Natural killer cell (primary cell): ENCODE data around the gene CRYGS. TPM values are rescaled to one million over a fixed set of nuclear protein-coding genes. Genes with fewer than 3 reads are reported as not detected.
"Not testable (repeated sequence)": the region's sequence is repeated elsewhere in the genome, so short reads cannot be mapped to it uniquely, and the experiment has no call there.

Source experiments
- ATAC-seq, 3 donors: fragments of 150-1000 bp in 2 of 3; fragments of 200-7000 bp in 1 of 3; cut with Tn5 transposase; 1 replicate in 1 of 3; 2 replicates in 2 of 3; pipeline ENCODE4 v1.10.0; 2021; ENCODE audit warnings: mild to moderate bottlenecking in 2 of 3, moderate library complexity in 2 of 3
- DNase-seq, 2 donors: peaks; one replicate each; pipeline versions ENCODE4 v3.0.0 to v3.0.0-alpha.2; 2013 to 2021; ENCODE audit warnings: mixed read lengths in 1 of 2
- H3K27ac ChIP-seq: one replicate; pipeline ENCODE4 v1.5.1; 2013; ENCODE audit warnings: mild to moderate bottlenecking, low read length
- H3K27me3 ChIP-seq: one replicate; pipeline ENCODE4 v1.6.1; 2013; ENCODE audit warnings: low read length; ENCODE audit not compliant: control insufficient read depth, insufficient read depth
- H3K36me3 ChIP-seq: one replicate; pipeline ENCODE4 v1.6.1; 2013; ENCODE audit warnings: low read length; ENCODE audit not compliant: control insufficient read depth, insufficient read depth
- H3K4me1 ChIP-seq: one replicate; pipeline ENCODE4 v1.6.1; 2013; ENCODE audit warnings: low read length; ENCODE audit not compliant: control insufficient read depth, insufficient read depth
- H3K4me3 ChIP-seq: one replicate; pipeline ENCODE4 v1.5.1; 2013; ENCODE audit warnings: low read length
- H3K9me3 ChIP-seq: one replicate; pipeline ENCODE4 v1.6.1; 2013; ENCODE audit warnings: low read length; ENCODE audit not compliant: control insufficient read depth, insufficient read depth
- H3K27ac Mint-ChIP-seq, 2 donors: one replicate each; pipeline ENCODE4 v1.8.0; 2022; ENCODE audit warnings: mild to moderate bottlenecking in 2 of 2, mixed read lengths in 2 of 2, moderate library complexity in 1 of 2
- H3K27me3 Mint-ChIP-seq, 2 donors: one replicate each; pipeline ENCODE4 v1.8.0; 2022; ENCODE audit warnings: low read depth in 2 of 2, mixed read lengths in 2 of 2
- H3K36me3 Mint-ChIP-seq: one replicate; pipeline ENCODE4 v1.8.0; 2022; ENCODE audit warnings: mixed read lengths
- H3K4me1 Mint-ChIP-seq, 2 donors: one replicate each; pipeline ENCODE4 v1.8.0; 2022; ENCODE audit warnings: mixed read lengths in 2 of 2
- H3K4me3 Mint-ChIP-seq: one replicate; pipeline ENCODE4 v1.8.0; 2022; ENCODE audit warnings: mild to moderate bottlenecking, moderate library complexity, mixed read lengths
- H3K9me3 Mint-ChIP-seq, 2 donors: one replicate each; pipeline ENCODE4 v1.8.0; 2022; ENCODE audit warnings: mixed read lengths in 2 of 2
- WGBS: methylation state at CpG from one replicate; pipeline ENCODE4 v1.1.7; 2013; ENCODE audit warnings: missing lambda C conversion rate; ENCODE audit not compliant: insufficient coverage; 5-methylcytosine and 5-hydroxymethylcytosine counted together
- intact Hi-C: fragments of 100-400 bp; cut with micrococcal nuclease; formaldehyde crosslinking; loops from one replicate; pipeline ENCODE4 v1.14.2; 2022
- total RNA-seq, 4 donors: library from RNA; stranded (reverse); fragments of 120-200 nt in 1 of 4; gene quantifications; one replicate each; pipeline versions ENCODE4 v1.2.3 to v1.2.4, GENCODE V29; 2013 to 2022
- TF ChIP-seq, protein P1 (sequence below): fragments of 200-600 bp; IDR thresholded peaks from one replicate; pipeline ENCODE4 v1.8.0; 2022; ENCODE audit warnings: antibody characterized with exemption

The CRYGS gene
- total RNA-seq, 3 donors from 2014 or later (not counting 1 experiment from before 2014, with no cell fraction given): 2.1 to 3.4 (median 2.5) TPM

DNA sequence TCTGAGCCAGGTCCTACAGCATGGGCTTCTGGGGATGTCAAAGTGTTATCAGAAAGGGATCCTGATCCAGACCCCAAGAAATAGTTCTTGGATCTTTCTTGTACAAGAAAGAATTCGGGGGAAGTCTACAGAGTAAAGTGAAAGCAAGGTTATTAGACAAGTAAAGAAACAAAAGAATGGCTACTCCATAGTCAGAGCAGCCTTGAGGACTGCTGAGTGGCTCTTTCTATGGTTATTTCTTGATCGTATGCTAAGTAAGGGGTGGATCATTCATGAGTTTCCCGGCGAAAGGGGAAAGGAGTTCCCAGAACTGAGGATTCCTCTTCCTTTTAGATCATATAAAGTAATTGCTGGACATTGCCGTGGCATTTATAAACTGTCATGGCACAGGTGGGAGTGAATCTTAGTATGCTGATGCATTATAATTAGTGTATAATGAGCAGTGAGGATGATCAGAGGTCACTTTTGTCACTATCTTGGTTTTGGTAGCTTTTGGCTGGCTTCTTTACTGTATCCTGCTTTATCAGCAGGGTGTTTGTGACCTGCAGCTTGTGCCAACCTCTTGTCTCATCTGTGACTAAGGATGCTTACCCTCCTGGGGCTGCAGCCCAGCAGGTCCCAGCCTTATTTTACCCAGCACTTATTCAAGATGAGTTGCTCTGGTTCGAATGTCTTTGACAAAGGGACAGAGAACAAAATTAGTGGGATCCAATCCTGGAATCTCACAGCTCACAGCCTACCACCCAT is 41.0 kb downstream of the CRYGS start:
- TF ChIP-seq, protein P1, sequence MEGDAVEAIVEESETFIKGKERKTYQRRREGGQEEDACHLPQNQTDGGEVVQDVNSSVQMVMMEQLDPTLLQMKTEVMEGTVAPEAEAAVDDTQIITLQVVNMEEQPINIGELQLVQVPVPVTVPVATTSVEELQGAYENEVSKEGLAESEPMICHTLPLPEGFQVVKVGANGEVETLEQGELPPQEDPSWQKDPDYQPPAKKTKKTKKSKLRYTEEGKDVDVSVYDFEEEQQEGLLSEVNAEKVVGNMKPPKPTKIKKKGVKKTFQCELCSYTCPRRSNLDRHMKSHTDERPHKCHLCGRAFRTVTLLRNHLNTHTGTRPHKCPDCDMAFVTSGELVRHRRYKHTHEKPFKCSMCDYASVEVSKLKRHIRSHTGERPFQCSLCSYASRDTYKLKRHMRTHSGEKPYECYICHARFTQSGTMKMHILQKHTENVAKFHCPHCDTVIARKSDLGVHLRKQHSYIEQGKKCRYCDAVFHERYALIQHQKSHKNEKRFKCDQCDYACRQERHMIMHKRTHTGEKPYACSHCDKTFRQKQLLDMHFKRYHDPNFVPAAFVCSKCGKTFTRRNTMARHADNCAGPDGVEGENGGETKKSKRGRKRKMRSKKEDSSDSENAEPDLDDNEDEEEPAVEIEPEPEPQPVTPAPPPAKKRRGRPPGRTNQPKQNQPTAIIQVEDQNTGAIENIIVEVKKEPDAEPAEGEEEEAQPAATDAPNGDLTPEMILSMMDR: no peak
- Histone ChIP-seq H3K36me3 (no peaks in the 10 kb centered on the region), H3K4me1 (no peaks in the 10 kb centered on the region), H3K4me3 (no peak overlapping the region), H3K9me3 (no peaks in the 10 kb centered on the region), H3K27ac (no peak overlapping the region), H3K27me3 (no peaks in the 10 kb centered on the region)
- H3K4me1 Mint-ChIP-seq: peaks cover 8 to 12% of the 10 kb centered on the region in 2 donors
- H3K4me3 Mint-ChIP-seq: no peak overlapping the region
- H3K27ac Mint-ChIP-seq: no peak overlapping the region
- DNase-seq (no peak), ATAC-seq (no peak)
- intact Hi-C loops: no loop called here
- no peaks in the 10 kb centered on the region for H3K36me3 Mint-ChIP-seq
- peaks cover 2 to 17% of the 10 kb centered on the region in 2 donors for H3K27me3 Mint-ChIP-seq
- whole genome bisulfite sequencing: 74% methylated on average over 5 of the region's 6 CpGs
- no peaks in the 10 kb centered on the region for H3K9me3 Mint-ChIP-seq

DNA sequence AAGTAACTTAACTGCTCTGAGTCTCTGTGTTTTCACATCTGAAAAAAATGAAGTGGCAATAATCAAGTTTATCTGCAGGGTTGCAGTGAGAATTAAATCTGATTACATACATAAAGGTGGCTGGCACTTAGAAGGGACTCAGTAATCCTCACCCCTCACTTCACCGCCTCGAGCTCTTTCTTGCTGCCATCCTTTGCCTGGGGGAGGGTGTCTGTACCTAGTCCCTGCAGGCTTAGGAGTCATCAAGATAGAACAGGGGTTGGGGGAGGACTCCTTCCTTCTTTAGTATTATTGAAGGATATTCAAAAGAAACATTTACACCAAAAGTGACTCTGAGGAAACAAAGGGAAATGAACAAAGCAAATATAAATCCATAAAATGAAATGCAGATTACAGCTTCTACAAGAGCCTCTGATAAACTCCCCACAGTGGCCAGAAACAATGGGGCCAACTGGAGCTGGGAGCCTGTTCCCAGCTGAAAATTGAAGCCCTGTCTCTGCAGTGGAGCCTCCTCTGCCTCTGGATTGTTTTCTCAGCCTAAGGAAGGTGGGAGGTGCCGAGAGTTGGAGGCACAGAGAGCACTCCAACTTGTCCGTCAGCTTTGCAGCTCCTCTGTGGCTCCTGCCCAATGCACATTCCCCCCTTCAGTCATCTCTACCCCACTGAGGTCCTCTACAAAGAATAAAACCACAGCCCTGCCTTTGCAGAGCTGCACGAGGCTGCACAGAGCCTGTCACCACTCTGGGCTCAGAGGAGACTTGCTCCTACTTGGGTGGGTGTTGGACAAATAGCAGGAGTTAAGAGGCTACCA is 41.8 kb downstream of the CRYGS start:
- no peaks in the 10 kb centered on the region for H3K9me3 ChIP-seq
- 35% methylated on average over 3 of the region's 5 CpGs for WGBS
- TF ChIP-seq, protein P1: no peak
- intact Hi-C loops: no loop called here
- H3K4me1 ChIP-seq: no peaks in the 10 kb centered on the region
- no peak overlapping the region for H3K4me3 ChIP-seq
- H3K27me3 ChIP-seq: no peaks in the 10 kb centered on the region
- Mint-ChIP-seq H3K27ac (no peak overlapping the region), H3K27me3 (peaks cover 2 to 17% of the 10 kb centered on the region in 2 donors), H3K9me3 (no peaks in the 10 kb centered on the region), H3K36me3 (no peaks in the 10 kb centered on the region), H3K4me1 (peaks cover 8 to 12% of the 10 kb centered on the region in 2 donors), H3K4me3 (no peak overlapping the region)
- no peak for DNase-seq
- no peaks in the 10 kb centered on the region for H3K36me3 ChIP-seq
- H3K27ac ChIP-seq: no peak overlapping the region
- no peak for ATAC-seq

DNA sequence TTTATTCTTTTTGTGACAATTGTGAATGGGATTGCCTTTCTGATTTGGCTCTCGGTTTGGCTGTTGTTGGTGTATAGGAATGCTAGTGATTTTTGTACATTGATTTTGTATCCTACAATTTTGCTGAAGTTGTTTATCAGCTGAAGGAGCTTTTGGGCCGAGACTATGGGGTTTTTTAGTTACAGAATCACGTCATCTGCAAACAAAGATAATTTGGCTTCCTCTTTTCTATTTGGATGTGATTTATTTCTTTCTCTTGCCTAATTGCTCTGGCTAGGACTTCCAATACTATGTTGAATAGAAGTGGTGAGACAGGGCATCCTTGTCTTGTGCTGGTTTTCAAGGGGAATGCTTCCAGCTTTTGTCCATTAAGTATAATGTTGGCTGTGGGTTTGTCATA is 44.2 kb downstream of the CRYGS start:
- H3K27ac ChIP-seq, H3K4me3 Mint-ChIP-seq, H3K4me1 Mint-ChIP-seq, H3K9me3 ChIP-seq, ATAC-seq, H3K27ac Mint-ChIP-seq, intact Hi-C loops, H3K36me3 Mint-ChIP-seq, H3K36me3 ChIP-seq, H3K27me3 ChIP-seq, H3K9me3 Mint-ChIP-seq, H3K4me1 ChIP-seq, H3K4me3 ChIP-seq, DNase-seq: not testable (repeated sequence)
- peaks cover 0 to 17% of the 10 kb centered on the region in 2 donors for H3K27me3 Mint-ChIP-seq
- WGBS: 59% methylated on average over 3 of the region's 3 CpGs

DNA sequence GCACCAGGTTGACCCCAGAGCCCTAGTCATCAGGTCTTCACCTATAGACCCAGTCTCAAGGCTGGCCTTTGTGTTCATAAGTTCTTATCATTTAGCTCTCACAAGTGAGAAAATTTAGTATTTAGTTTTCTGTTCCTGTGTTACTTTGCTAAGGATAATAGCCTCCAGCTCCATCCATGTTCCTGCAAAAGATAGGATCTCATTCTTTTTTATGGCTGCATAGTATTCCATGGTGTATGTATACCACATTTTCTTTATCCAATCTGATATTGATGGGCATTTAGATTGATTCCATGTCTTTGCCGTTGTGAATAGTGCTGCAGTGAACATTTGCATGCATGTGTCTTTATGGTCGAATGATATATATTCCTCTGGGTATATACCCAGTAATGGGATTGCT is 46.2 kb downstream of the CRYGS start:
- H3K27me3 Mint-ChIP-seq: peaks cover 0 to 17% of the 10 kb centered on the region in 2 donors
- H3K4me3 ChIP-seq, H3K27ac ChIP-seq, H3K9me3 ChIP-seq, H3K27me3 ChIP-seq, H3K9me3 Mint-ChIP-seq, intact Hi-C loops, H3K36me3 Mint-ChIP-seq, H3K4me1 Mint-ChIP-seq, H3K27ac Mint-ChIP-seq, ATAC-seq, H3K4me3 Mint-ChIP-seq, DNase-seq, H3K4me1 ChIP-seq, H3K36me3 ChIP-seq: not testable (repeated sequence)
- no CpG with 5 or more reads among the region's 2 CpGs for WGBS
